GM18498 (cell line): Measurements from ENCODE around the gene ANXA1.

Experiments used
- ATAC-seq: cut with Tn5 transposase; IDR thresholded peaks from one replicate; pipeline ENCODE4 v1.9.1; 2021; ENCODE audit warnings: mild to moderate bottlenecking, moderate library complexity; ENCODE audit not compliant: unreplicated experiment

Gene ANXA1, protein sequence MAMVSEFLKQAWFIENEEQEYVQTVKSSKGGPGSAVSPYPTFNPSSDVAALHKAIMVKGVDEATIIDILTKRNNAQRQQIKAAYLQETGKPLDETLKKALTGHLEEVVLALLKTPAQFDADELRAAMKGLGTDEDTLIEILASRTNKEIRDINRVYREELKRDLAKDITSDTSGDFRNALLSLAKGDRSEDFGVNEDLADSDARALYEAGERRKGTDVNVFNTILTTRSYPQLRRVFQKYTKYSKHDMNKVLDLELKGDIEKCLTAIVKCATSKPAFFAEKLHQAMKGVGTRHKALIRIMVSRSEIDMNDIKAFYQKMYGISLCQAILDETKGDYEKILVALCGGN

DNA sequence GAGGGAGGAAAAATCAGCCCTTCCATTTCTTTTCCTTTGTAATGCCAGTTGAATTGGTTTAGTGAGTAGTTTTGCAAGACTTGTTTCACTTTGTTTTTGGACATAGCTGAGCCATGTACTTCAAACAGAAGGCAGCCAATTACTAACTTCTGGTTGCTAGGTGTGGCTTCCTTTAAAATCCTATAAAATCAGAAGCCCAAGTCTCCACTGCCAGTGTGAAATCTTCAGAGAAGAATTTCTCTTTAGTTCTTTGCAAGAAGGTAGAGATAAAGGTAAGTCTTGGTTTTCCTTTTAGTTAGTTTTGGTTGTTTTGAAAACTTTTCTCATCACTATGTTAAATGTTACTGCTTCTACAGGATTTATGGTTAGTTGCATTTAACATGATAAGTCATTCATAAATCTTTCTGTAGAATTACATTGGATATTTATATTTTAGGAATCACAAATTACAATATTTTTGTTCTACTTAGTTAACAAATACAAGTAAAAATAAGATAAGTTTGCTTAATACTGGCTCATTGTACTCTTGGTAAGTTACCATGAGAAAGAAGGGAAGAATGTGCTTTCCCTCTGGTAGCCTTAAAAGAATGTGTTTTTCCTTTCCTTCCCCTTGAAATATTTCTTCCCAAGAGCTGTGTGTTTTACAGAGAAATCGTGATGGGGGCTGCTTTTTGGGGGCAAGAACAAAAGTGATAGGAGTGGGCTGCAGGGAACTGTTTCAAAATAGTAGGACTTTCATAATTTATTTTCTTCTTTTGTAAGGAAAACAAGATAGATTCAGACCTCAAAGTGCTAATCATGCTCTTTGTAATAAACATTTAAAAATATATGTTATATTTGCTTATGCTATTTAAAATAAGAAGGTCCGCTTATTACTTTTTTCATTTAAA is at the start of gene ANXA1:
ANXA1 (plus strand) TSS at position 213 of the 890 bp plus-strand sequence. CDS start 6,671 bp downstream, outside the sequence.
- no peak for ATAC-seq

DNA sequence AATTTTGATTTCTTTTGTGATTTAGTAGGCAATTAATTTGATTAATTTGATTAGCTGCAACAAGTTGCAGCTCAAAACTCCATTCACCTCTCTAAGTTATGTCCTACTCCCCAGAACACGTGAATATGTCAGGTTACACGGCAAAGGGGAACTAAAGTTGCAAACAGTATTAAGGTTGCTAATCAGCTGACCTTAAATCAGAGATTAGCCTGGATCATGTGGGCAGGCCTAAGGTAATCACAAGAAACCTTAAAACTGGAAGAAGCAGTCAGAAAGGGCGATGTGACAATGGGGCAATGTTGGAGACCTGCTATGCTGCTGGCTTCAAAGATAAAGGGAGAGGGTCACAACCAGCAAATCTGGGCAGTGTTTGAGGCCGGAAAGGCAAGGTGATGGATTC is 47.3 kb upstream of the ANXA1 start:
- no peak for ATAC-seq

DNA sequence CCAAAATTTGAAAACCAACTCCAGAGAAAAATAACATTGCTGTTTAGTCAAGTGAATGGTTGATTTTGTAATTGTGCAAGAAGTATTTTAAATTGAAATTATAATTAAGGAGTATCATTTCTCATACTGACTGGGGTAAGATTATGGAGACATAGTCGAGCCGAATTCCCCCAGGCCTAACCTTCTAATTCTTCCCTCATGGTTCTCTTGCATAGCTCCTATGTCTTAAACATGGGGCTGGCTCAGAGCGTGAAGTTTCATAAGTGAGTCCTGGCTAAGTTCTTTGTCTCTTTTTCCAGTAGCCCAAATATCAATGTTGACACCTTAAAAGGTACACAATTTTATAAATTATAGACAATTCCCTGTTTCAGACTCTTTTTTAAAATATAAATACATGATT is 46.7 kb upstream of the ANXA1 start:
- ATAC-seq: no peak

DNA sequence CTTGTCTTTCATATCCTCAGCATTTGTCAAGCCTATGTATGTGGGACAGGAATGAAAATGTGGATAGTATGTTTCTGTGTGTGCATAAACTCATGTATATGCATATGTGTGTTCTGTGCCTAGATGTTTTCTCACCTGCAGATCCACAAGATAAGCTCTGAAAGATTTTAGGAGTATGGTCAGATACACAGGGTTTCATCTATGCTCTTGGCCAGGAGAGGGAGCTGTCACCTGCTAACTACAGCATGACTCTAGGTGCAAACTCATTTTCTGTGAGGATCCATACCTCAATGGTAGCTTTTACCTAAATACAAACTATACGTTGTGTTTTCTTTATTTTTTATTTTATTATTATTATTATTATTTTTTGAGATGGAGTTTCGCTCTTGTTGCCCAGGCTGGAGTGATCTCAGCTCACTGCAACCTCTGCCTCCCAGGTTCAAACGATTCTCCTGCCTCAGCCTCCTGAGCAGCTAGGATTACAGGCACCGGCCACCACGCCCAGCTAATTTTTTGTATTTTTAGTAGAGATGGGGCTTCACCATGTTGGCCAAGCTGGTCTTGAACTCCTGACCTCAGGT is 44.1 kb upstream of the ANXA1 start:
- peak; percentile 93 for ATAC-seq

DNA sequence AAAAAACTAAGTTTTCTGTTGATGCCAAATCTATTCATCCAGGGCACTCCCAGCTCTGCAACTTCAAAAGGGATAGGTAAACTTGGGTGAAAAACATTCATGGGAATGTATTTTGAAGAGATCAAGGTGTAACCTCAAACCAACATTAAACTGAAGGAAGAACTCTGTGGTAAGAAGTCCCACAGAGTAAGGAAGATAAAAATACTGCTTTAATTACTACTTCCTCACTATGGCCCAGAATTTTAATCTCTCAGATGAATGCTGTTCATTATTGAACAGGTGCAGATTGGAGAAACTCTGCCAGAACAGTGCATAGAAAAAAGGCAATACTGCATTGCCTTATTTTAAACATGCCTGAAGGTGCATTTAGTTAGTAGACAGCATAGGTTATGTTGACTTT is 37.6 kb upstream of the ANXA1 start:
- ATAC-seq: no peak

DNA sequence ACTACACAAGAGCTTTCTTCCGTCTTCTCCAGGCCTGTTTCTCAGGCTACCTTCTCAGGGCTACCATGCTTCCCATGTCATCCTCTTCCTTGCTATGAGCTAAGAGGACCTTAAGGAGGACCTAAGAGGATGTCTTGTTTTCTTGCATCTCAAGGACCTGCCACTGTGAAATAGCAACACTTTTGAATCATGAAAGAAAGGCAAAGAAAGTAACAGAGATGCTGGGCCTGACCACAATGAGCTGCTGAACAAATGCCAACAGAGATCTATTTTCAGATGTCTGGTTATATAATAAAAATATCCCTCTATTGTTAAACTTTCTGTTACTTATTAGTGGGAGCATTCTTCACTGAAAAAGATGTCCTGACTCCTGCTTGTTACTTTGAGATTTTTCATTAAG is 36.7 kb upstream of the ANXA1 start:
- ATAC-seq: no peak

DNA sequence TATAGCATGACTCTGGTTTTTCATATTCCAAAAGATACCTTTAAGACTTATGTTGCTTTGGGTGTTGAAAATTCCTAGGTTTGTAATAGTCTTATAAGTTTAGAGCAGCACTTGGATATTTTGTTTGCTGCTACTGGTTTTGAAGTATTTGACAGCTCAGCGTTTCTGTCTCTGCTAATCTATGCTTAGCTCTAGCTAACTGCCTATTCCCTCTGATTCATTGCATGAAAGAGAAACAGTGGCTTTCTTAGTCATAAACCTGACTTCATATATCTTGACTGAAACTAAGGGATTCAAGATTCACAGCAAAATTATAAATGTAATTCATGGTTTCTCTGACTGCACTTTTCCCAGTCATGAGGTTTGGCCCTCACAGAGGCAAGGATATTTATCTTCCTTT is 35.6 kb upstream of the ANXA1 start:
- ATAC-seq: peak; percentile 45

DNA sequence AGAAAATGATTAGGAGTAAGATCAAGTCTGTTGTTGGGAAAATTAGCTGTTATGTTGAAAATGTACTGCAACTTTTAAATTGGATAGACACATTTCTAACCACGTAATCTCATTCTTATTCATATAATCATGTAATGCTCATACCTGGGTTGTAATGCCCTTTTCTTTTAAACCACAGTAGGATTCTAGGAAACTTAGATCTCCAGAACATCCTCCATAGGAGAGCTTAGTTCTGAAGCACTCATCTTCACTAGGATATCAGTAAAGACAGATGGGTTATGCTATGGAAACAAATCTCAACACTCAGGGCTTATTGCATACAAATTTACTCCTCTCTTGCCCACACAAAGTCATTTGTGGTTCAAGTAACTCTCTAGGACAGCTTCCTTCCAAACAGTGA is 34.8 kb upstream of the ANXA1 start:
- no peak for ATAC-seq

DNA sequence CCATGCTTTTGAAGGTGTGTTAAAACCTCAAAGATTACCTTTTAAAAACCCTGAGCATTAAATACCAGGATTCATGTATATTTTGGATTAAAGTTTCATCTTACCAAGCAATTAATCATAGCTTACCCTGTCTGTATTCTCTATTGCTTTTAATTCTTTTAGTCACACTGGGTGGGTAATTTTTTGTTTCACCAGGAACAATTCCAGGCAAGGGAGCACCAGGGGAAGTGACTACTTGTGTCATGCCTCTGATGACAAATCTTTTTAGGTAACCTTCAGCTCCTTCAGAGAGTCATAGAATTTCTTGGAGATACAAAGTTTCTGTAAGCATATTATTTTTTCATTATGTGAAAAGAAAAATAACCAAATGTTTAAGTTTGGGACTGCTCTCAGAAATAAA is 33.4 kb upstream of the ANXA1 start:
- ATAC-seq: no peak

DNA sequence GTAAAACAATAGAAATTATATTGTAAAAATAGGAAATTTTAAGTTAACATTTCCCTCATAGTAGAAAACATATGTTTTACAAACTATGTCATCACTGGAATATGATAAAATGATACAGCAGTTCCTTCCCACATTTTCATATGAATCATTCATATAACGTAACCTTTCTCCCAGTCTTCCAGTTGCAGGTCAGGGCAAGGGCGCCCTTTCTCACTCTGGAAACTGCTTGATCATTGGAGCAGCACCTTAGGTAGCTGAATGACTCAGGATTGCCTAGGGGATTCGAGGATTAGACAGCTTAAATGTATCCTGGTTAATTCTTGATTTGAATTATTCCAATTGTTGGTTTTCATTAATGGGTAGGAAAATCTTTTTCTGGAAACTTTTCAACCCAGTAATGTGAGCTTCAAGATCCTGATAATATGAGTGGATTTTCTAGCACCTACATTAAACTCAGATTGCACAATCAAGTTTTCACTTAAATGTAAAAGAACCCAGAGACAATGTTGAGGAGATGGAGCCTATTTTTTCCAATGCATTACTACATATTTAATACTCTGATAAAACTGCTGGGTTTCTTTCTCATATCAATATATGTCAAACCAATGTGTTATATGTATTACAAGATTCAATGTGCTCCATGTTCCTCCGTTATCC is 32.6 kb upstream of the ANXA1 start:
- no peak for ATAC-seq

DNA sequence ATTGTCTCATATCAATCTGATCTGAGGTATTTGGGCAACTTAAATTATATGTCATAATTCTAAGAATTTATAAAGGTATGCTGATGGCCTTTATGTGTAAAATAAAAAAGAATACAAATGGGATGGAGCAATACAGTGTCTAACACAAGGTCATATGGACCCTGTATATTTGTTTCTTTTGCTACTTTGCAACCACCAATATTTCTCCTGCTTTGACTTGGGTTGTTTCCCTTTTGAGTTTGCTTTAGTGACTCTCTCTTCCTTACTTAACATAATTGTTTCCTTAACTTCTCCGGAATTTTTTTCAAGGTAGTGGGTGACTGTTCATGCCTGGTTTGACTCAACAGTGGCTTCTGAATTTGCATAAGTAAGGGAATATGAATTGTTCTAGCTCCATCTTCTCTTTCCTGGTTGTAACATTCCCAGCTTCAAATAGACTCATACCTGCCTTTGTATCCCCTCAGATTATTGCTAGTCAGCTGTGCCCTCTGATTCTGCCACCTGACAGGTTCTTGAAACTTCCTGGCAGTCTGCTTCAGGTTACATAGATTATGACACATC is 30.2 kb upstream of the ANXA1 start:
- ATAC-seq: no peak

DNA sequence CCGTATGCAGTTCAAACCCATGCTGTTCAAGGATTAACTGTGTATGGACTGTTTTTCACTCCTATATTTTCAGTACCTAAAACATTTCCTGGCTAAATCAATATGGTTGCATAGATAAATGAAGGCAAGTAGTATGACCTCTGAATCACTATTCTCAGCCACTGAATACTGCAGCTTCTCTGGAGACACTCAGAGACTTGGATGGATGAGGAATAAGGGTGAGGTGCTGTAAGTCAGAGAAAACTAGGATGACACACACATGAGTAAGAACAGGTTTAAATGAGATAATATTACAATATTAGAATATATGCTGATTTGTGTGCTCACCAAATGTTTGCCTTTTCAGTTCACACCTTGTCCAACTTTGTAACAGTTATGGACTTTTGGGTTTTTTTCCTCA is 26.0 kb upstream of the ANXA1 start:
- ATAC-seq: no peak

DNA sequence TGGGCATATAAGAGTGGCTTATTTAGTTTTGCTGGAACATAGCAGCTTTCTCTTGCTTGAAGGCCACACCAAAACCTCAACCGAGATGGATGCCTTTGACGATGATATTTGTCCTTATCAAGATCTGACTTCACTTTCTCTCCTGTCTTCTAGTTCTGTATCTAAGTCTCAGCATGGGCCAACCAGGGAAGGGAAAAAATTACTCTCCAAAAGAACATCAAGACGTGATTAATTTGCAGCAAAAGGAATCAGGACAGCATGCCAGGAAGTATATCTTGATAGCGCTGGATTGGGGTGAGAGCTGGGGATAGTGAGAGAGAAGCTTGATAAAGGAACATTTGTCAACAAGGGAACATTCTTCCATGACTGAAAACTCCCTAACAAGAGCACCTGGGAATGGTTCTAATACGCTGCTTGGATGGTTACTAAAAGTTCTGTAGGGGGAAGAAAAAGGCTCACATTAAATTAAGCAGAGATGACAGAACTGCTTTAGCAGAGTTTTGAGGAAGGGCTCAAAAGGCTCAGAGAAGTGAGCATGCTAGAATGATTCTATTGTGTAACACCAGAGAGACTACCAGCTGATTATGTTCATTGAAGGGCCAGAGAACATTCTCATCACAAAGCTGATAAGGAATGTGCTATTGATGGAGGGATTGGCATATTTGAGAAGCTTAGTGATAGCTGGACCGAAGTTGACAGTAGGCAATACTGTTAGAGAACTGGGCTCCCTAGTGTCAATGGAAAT is 21.6 kb upstream of the ANXA1 start:
- ATAC-seq: no peak

DNA sequence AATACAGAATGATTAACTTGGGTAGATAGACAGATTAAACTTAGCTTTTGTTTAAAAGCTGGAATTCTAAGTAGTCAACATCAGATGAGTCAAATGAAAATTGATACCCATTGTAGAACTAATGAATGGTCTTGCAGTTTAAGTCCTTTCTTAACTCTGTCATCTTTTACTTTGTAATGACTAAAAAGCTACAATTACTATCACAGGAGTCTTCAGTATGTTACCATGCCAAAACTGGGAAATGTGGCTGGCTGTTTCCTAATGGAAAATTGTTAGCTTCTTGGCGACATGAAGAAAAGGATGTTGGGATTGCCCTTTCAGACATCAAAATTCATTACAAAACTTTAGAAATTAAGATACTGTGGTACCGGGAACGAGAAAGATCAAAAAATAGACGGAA is 20.2 kb upstream of the ANXA1 start:
- no peak for ATAC-seq

DNA sequence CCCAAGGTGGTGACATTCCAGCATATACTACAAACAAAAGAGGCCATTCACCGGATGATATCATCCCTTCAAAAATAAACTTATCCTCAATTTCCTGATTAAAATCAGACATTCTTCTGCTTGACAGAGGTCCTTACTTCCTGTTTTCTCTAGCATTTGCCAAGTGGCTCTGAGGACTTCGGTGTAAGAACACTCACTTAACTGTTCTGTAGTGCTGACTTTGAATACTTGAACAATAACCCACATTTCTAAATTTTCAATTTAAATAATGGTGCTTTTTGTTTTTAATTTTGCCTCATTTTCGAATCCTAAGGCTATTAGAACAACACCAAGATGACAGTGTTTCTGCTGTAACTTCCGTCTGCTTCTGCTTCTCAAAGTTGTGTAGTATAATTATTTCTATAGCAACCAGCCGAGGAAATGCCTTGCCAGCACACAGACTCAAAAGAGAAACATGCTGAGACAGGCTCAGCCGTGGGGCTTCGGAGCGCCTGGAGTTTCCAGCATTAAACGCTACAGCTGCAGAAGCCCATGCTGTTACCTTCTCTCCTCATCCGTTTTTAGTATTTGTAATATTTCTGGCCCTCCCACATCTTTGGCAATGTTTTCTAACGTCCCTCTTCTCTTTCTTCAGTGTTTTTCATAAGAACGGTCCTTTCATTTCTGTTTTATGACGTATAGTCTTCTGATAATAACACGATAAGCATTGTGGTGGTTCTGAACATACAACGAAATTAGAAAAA is 19.5 kb upstream of the ANXA1 start:
- ATAC-seq: peak; percentile 91

DNA sequence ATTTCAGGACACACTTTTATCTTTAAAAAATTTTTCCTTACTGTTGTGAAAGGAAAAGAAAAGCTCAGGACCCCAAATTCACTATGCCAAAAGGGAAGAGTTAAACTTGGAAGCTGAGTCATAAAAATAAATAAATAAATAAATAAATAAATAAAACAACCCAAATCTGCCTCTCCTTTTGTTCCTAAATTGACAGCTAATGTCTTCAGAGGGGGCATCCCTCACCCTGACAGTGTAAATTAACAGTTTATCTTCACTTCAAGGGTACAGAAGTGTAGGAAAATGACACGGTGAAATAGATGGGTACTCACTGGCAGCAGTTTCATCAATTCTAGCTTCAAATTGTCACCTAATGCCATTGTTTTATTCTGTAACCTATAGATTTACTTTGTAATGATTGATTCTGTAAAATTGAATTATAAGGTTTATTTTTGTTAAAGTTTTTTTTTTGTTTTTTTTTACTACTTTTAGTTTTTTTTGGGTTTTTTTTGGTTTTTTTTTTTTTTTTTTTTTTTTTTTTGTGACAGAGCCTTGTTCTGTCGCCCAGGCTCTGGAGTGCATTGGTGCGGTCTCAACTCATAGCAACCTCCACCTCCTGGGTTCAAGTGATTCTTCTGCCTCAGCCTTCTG is 18.5 kb upstream of the ANXA1 start:
- ATAC-seq: no peak

DNA sequence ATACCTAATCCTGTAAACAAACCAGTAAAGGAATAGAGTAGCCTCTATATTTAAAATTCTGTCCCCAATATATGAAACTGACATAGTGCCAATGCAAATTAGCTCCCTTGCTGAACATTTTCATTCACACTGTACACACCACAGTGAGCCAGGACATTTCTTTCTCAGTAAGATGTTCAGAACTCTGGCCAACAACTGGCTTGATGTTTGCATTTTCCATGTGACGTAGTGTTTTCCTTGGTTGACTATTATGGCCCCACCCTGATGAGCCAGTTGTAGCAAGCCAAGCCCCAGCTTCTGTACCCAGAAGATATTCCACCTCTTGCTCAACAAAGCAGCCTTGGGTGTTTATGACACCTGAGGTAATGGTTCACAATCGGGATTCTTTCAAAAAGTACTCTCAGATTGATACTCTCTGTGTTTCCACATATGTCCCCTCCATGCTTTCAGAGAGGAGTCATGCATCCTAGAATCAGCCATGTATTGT is 17.7 kb upstream of the ANXA1 start:
- ATAC-seq: peak; percentile 76

DNA sequence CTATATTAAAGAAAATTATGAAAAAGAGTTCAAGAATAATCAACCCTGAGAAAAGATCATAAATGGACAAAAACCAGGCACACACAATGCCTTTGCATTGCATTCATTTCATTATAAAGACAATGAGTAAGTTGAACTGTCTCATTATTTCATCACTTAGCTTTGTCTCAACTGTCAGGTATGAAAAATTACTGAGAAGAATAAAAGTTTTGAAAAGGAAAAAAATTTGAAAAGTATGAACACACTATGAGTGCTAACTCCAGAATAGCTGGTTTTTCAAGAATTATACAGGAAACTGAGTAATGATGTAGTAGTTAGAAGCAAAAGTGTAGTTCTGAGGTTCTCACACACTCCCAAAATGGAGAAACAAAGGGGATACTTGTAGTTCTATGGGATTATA is 16.3 kb upstream of the ANXA1 start:
- no peak for ATAC-seq
